ENCODE data around the gene CFL2.

- TF ChIP-seq POLR2A (IDR thresholded peaks at IDR 0.05) (no peak), CTCF (IDR thresholded peaks at IDR 0.05) (no peak)
These were observed 25.8 kb downstream of the CFL2 start for GRCh38 chr14:34688470-34689206.

Data from body of pancreas (tissue), 4 donors.